Stimulated activated effector memory CD8-positive, alpha-beta T cell treated with anti-CD3 and anti-CD28 coated beads, Interleukin-12 subunit alpha, Interleukin-12 subunit beta, amount 100 ng/mL, for 72 hours (primary cell): ENCODE results near the gene SLC37A3.
A peak's percentile ranks its signal among the peaks of the same experiment; 100 is the strongest.
"Not testable (repeated sequence)": the region's sequence is repeated elsewhere in the genome, so short reads cannot be mapped to it uniquely, and the experiment has no call there.

Source experiments
- ATAC-seq: fragments of 150-1000 bp; cut with Tn5 transposase; 2 replicates; pipeline ENCODE4 v1.10.0; 2021
- DNase-seq, 2 donors: peaks; one replicate each; pipeline ENCODE4 v3.0.0; 2021 to 2022; ENCODE audit warnings: low spot score in 2 of 2
- H3K27ac Mint-ChIP-seq: one replicate; pipeline ENCODE4 v1.8.0; 2022; ENCODE audit warnings: mild to moderate bottlenecking, mixed read lengths
- H3K36me3 Mint-ChIP-seq: one replicate; pipeline ENCODE4 v1.8.0; 2022; ENCODE audit warnings: mild to moderate bottlenecking, mixed read lengths
- H3K4me1 Mint-ChIP-seq: one replicate; pipeline ENCODE4 v1.8.0; 2022; ENCODE audit warnings: mixed read lengths
- H3K4me3 Mint-ChIP-seq: one replicate; pipeline ENCODE4 v1.8.0; 2022; ENCODE audit warnings: mild to moderate bottlenecking, mixed read lengths
- H3K9me3 Mint-ChIP-seq: one replicate; pipeline ENCODE4 v1.8.0; 2022; ENCODE audit warnings: mixed read lengths

Gene SLC37A3

DNA sequence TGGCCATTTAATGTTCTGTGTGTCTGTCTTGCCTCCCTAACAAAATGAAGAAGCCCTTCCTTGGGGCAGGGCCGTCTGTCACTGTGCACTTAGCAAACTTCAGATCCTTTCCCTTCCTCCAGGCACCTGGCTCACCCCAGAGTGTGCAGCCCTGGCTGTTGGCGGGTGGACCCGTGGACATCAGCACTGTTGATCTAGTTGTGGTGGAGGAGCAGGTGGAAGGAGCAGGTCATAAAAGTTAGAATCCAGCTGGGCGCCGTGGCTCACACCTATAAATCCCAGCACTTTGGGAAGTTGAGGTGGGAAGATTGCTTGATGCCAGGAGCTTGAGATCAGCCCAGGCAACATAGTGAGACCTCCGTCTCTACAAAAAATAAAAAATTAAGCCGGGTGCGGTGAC, 18.2 kb upstream of the SLC37A3 start:
- DNase-seq (no peak), ATAC-seq (no peak)
- no peaks in the 10 kb centered on the region for H3K4me1 Mint-ChIP-seq
- no peak overlapping the region for H3K4me3 Mint-ChIP-seq
- H3K27ac Mint-ChIP-seq, result no peak overlapping the region
- H3K36me3 Mint-ChIP-seq, result peaks cover 3% of the 10 kb centered on the region
- no peaks in the 10 kb centered on the region for H3K9me3 Mint-ChIP-seq

DNA sequence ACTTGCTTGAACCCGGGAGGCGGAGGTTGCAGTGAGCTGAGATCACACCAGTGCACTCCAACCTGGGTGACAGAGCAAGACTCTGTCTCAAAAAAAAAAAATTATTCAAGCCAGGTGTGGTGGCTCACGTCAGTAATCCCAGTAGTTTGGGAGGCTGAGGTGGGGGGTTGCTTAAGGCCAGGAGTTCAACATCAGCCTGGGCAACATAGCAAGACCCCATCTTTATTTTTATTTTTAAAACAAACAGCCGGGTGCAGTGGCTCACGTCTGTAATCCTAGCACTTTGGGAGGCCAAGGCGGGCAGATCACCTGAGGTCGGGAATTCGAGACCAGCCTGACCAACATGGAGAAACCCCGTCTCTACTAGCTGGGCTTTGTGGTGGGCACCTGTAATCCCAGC, 17.5 kb upstream of the SLC37A3 start:
- H3K27ac Mint-ChIP-seq, H3K9me3 Mint-ChIP-seq, H3K4me3 Mint-ChIP-seq, H3K4me1 Mint-ChIP-seq, DNase-seq, ATAC-seq: not testable (repeated sequence)
- peaks cover 10% of the 10 kb centered on the region for H3K36me3 Mint-ChIP-seq

DNA sequence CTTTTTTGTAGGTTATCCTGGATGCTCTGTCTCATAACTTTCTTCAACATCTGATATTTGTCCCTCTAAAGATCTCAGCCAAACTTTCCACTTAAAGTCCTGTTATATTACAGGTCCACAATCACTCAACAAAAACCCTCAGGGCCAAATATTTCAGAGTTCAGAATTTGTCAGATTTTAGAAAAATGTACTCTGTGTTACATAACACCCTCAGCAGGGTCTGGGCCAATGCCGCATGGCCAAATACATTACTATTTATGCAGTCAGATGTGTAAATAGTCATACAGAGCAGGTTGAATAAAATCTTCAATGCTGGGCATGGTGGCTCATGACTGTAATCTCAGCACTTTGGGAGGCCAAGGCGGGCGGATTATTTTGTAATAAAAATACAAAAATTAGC, 17.0 kb upstream of the SLC37A3 start:
- Mint-ChIP-seq H3K36me3 (peaks cover 11% of the 10 kb centered on the region), H3K4me1 (no peaks in the 10 kb centered on the region), H3K27ac (no peak overlapping the region), H3K9me3 (no peaks in the 10 kb centered on the region), H3K4me3 (no peak overlapping the region)
- no peak for ATAC-seq
- no peak for DNase-seq

DNA sequence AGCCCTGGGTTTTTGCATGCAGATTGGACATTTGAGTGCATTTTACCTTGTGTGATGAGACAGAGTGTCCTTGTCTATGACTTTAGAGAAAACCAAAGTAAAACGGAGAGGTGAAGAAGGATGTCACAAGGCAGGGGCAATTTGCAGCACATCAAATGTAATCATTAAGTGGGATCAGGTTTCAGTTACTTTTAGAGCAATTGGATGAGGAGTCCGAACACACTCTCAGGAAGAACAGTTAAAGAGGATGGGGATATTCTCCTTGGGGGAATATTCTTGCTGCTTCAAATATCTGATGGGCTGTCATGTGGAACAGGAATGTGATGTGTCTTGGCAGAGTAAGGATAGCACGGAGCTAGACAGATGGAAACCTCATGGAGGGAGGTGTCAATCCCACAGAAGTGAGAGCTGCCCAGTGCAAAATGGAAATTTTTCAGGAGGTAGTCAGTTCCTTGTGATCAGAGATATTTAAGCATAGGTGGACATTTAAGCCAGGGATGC, 6.3 kb upstream of the SLC37A3 start:
- DNase-seq, result no peak
- H3K4me1 Mint-ChIP-seq, result peaks cover 27% of the 10 kb centered on the region
- peaks cover 16% of the 10 kb centered on the region for H3K36me3 Mint-ChIP-seq
- no peaks in the 10 kb centered on the region for H3K9me3 Mint-ChIP-seq
- ATAC-seq, result no peak
- peak overlapping the region; percentile 97 for H3K27ac Mint-ChIP-seq
- peak overlapping the region; percentile 88 for H3K4me3 Mint-ChIP-seq

DNA sequence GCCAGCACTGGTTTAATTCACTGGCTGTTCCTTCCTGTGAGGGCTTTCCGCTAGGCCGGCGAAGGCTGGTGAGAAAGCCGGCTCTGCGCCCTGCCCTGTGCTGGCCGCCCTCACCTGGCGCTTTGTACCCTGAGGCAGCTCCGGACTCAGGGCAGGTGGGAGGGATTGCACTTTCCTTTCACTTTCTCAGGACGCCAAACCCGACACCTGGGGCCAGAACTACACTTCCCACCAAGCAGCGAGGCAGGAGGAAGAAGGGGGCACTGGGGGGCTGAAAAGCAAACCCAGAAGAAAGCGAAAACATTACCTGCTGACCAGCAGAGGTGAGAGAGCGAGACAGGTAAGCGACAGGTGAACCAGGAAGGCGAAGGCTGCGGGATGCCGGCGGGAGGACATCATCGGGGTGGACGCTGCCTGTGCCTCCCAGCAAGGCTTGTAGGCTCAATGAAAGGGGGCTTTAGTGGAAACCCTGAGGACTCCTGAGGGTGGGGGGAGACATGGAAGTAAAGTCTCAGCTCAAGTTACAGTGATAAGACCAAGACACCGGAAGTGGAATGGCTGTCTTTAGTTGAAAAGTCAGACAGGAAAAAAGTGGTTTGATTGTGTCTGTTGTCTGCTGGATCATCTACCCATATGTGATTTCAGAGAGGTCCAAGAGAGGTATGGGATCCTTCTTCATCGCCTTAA, 5.7 kb upstream of the SLC37A3 start, which contains the start of gene RAB19:
RAB19 (plus strand) TSS at position 181 of the 687 bp plus-strand sequence. CDS start 3,589 bp downstream, outside the sequence.
- ATAC-seq, result peak; percentile 77
- peak within 1 kb of the TSS; percentile 88 for H3K4me3 Mint-ChIP-seq
- H3K4me1 Mint-ChIP-seq, result peaks cover 27% of the 10 kb centered on the region
- H3K27ac Mint-ChIP-seq, result peak within 1 kb of the TSS; percentile 97
- no peaks in the 10 kb centered on the region for H3K9me3 Mint-ChIP-seq
- peaks cover 11% of the 10 kb centered on the region for H3K36me3 Mint-ChIP-seq
- peak; percentile 9 to 60 for DNase-seq

DNA sequence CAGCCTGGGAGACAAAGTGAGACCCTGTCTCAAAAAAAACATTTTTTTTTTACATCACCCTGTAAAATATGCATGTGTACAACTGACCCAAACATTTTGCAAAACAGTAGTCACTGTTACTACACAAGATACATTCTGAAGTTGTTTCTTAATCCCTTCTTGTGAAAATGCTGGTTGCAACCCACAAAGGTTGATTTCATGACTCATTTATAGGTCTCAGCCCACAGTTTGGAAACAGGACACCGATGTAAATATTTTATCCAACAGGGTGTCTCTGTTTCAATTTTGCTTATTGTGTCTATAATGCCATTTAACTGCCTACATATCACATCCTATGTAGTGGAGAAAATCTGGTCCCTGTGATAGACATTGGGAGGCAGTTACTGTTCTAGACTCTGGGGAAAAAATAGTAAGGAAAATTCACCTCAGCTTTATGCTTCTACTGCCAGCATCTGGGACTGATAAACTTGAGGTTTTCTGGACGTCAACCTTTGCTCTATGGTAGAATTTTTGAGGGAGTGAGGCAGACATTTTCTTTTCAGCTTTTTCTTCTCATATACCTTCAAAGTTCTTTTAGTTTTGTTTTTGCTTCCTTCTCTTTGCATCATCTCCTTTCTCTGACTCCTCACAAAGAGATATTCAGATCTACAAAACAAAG, 4.0 kb upstream of the SLC37A3 start:
- Mint-ChIP-seq H3K4me1 (peaks cover 33% of the 10 kb centered on the region), H3K36me3 (peaks cover 5% of the 10 kb centered on the region), H3K27ac (peak overlapping the region; percentile 45), H3K4me3 (peak overlapping the region; percentile 8), H3K9me3 (no peaks in the 10 kb centered on the region)
- ATAC-seq (peak; percentile 40), DNase-seq (no peak)

DNA sequence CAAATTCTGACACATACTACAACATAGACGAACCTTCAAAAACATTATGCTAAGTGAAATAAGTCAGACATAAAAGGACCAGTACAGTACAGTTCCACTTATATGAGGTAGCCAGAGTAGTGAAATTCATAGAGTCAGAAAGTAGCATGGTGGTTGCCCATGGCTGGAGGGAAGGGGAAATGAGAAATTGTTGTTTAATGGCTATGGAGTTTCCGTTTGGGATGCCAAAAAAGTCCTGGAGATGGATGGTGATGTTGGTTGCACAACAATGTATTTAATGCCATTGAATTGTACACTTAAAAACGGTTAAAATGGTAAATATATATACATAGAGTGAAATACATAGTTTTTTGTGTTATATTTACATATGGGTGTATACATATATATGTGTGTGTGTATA, 2.1 kb upstream of the SLC37A3 start:
- ATAC-seq, result no peak
- Mint-ChIP-seq H3K4me3 (no peak overlapping the region), H3K9me3 (no peaks in the 10 kb centered on the region), H3K36me3 (peaks cover 5% of the 10 kb centered on the region), H3K4me1 (peaks cover 42% of the 10 kb centered on the region), H3K27ac (no peak overlapping the region)
- no peak for DNase-seq

DNA sequence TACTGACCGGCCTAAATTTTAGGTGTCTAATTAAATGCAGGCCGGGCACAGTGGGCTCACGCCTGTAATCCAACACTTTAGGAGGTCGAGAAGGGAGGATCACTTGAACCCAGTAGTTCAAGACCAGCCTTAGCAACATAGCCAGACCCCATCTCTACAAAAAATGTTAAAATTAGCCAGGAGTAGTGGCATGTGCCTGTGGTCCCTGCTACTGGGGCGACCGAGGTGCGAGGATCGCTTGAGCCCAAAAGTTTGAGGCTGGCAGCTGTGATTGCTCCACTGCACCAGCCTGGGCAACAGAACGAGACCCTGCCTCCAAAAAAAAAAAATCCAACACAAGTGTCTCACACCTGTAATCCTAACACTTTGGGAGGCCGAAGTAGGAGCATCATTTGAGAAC, 491 bp upstream of the SLC37A3 start:
- no peak for ATAC-seq
- Mint-ChIP-seq H3K36me3 (peaks cover 5% of the 10 kb centered on the region), H3K4me3 (peak overlapping the region; percentile 82), H3K9me3 (no peaks in the 10 kb centered on the region), H3K27ac (peak overlapping the region; percentile 85), H3K4me1 (peaks cover 29% of the 10 kb centered on the region)
- DNase-seq, result no peak

DNA sequence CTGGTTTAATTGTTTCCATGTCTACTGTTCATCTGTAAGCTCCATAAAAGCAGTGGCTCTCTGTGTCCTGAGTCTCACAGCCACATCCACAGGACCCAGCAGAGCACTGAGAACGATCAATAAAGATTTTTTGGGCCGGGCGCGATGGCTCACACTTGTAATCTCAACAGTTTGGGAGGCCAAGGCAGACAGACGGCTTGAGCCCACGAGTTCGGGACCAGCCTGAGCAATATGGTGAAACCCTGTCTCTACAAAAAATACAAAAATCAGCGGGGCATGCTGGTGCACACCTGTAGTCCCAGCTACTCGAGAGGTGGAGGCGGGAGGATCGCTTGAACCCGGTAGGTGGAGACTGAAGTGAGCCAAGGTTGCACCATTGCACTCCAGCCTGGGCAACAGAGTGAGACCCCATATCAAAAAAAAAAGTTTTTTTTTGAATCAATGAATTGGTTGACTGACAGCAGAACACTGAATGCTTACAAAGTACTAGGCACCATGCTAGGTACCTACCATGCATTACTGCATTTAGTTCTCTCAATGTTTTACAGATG, 4.5 kb downstream of the SLC37A3 start:
- Mint-ChIP-seq H3K4me3 (no peak overlapping the region), H3K27ac (no peak overlapping the region), H3K36me3 (no peaks in the 10 kb centered on the region), H3K4me1 (peaks cover 15% of the 10 kb centered on the region), H3K9me3 (no peaks in the 10 kb centered on the region)
- no peak for DNase-seq
- ATAC-seq, result no peak

DNA sequence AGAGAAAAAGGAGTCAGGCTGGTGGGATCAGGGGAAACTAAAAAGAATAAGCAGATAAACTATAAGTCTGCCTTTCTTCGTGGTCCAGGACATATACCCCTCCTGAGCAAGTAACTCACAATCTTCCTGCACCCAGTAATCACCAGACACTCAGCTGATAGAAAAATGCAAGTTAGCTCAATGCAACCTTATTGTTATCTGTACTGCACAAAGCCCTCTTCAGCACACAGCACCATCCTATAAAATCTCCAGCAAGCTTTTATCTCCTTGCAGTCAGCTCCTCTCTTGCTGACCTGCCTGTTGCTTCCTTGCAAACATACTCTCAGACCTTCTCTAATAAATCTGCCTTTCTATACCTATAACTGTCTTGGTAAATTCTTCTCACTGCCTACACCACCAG, 6.7 kb downstream of the SLC37A3 start:
- DNase-seq (no peak), ATAC-seq (no peak)
- H3K9me3 Mint-ChIP-seq, result no peaks in the 10 kb centered on the region
- peaks cover 9% of the 10 kb centered on the region for H3K36me3 Mint-ChIP-seq
- no peak overlapping the region for H3K4me3 Mint-ChIP-seq
- H3K27ac Mint-ChIP-seq, result no peak overlapping the region
- peaks cover 8% of the 10 kb centered on the region for H3K4me1 Mint-ChIP-seq

DNA sequence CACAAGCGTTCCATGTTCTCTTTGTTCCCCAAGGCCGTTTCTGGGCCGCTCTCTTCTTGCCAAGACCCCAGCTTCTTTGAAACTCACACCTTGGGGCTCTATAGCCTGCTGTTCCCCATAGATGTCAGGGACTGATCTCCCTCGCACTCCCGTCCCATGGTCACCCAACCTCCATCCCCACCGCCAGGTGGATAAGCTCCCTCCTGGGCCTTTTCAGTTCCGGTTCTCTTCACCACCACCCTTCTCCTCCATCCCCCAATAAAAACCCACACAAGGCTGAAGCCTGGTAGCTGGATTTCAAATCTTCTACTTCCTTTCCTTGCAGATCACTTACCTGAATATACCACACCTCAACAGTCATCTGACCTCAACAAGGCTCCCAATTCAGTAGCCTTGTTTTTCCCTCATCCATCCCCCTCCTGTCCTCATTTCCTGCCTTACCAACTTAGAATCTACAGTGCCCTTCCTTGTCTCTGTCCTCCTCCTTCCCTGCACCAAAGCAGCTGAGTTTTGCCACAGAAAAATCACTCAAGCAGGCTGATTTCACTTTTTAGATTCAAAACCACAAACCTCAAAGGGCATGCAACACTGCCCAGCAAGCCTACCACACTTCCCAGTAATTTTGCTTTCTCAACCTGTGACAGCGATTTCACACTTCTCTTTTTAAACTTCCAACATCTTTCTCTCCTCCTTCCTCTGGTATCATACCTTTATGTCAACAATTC, 7.7 kb downstream of the SLC37A3 start:
- H3K4me1 Mint-ChIP-seq, result peaks cover under 1% of the 10 kb centered on the region
- ATAC-seq (peak; percentile 54), DNase-seq (no peak)
- no peak overlapping the region for H3K4me3 Mint-ChIP-seq
- H3K27ac Mint-ChIP-seq, result no peak overlapping the region
- H3K9me3 Mint-ChIP-seq, result no peaks in the 10 kb centered on the region
- peaks cover 10% of the 10 kb centered on the region for H3K36me3 Mint-ChIP-seq

DNA sequence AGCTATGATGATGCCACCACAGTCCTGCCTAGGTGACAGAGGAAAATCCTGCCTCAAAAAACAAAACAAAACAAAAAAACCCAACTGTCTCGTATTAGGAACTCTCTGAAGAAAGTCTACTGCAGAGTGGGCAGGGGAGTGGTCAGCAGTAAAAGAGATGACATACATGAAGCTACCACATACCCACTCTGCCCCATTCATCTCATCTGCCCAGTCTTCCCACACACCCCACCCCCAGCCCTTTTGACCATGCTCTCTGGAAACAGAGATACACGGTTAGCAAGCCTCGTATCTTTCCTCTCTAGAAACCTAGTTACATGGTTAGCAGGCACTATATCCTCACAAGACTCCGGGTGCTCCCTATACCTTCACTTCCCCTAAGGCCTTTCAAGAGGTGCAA, 8.3 kb downstream of the SLC37A3 start:
- Mint-ChIP-seq H3K9me3 (no peaks in the 10 kb centered on the region), H3K36me3 (peaks cover 15% of the 10 kb centered on the region), H3K4me3 (no peak overlapping the region), H3K27ac (no peak overlapping the region), H3K4me1 (peaks cover 7% of the 10 kb centered on the region)
- DNase-seq (no peak), ATAC-seq (peak; percentile 22)

DNA sequence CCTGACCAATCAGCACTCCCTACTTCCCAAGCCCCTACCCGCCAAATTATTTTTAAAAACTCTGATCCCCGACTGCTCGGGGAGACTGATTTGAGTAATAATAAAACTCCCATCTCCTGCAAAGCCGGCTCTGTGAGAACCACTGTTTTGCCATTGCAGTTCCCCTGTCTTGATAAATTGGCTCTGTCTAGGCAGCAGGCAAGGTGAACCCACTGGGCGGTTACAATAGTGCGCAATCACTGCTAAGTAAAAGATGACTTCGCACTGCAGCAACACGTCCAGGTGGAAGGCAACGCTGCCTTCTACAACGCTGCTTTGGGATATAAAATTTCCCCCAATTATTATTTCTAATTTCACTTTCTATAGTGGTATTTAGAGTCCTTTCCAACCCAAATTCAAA, 8.9 kb downstream of the SLC37A3 start:
- Mint-ChIP-seq H3K36me3 (peaks cover 19% of the 10 kb centered on the region), H3K4me1 (peaks cover 13% of the 10 kb centered on the region), H3K27ac (no peak overlapping the region), H3K4me3 (no peak overlapping the region), H3K9me3 (no peaks in the 10 kb centered on the region)
- ATAC-seq, result no peak
- no peak for DNase-seq

DNA sequence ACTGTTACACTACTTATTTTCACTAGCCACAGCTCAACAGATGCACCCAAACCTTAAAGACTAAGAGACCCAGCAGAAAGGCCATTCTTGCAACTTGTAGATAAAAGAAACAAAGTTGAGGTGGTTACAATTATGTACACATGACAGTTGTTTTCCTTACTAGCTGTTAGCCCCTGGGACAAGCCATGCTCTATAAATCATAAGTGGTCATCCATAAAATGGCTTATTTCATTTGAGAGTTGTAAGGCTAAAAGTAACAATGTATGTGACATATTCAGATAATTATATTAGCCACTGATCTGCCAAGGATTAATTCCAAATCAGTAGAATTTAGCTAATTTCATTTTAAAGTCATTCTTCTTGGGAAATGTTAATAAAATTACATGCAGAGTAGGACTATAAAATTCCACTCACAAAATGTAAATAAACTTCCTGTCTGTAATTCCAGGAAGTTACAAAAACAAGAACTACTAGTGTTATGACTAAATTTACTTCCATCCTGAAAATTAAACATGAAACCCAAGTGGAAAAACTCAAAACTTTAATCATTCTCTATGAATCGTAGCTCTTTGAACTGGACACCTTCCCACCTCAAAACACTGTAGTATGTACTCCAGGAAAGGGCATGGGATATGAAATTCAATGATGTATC, 13.3 kb downstream of the SLC37A3 start:
- H3K36me3 Mint-ChIP-seq, result peaks cover 62% of the 10 kb centered on the region
- peaks cover 19% of the 10 kb centered on the region for H3K4me1 Mint-ChIP-seq
- H3K4me3 Mint-ChIP-seq, result no peak overlapping the region
- no peak for DNase-seq
- no peak for ATAC-seq
- H3K27ac Mint-ChIP-seq, result peak overlapping the region; percentile 75
- H3K9me3 Mint-ChIP-seq, result no peaks in the 10 kb centered on the region
